Tongue (tissue), 2 donors: ENCODE measurements around the gene FOXI1. TPM values are rescaled to one million over a fixed set of nuclear protein-coding genes. Genes with fewer than 3 reads are reported as not detected.

ENCODE experiments used
- DNase-seq: peaks from one replicate; pipeline ENCODE4 v3.0.0-alpha.2; 2015
- total RNA-seq: library from RNA; depleted of rRNA; stranded (reverse); fragments of >200 nt; gene quantifications from one replicate; pipeline ENCODE4 v1.2.3, GENCODE V29; 2014

The FOXI1 gene
- total RNA-seq = not detected

DNA sequence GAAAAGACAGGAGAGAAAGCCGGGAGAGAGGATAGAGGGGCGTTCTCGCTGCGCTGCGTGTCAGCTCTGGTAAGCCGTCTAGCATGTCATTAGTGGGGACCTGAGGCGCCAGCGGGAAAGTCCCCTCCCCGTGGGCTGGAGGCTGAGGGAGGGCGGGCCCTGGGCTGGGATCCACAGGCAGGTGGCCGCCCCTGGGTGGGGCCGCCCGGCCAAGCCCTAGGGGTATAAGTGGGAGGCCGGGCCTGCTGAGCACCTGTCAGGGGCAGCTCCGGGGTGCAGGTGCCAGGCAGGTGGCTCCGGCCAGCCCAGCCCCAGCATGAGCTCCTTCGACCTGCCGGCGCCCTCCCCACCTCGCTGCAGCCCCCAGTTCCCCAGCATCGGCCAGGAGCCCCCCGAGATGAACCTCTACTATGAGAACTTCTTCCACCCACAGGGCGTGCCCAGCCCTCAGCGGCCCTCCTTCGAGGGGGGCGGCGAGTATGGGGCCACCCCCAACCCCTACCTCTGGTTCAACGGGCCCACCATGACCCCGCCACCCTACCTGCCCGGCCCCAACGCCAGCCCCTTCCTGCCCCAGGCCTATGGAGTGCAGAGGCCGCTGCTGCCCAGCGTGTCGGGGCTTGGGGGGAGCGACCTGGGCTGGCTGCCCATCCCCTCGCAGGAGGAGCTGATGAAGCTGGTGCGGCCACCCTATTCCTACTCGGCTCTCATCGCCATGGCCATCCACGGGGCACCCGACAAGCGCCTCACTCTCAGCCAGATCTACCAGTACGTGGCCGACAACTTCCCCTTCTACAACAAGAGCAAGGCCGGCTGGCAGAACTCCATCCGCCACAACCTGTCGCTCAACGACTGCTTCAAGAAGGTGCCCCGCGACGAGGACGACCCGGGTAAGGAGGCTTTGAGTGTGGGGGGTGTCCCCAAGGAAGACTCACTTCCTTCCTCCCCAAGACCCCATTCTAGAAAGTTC, at the start of gene FOXI1:
FOXI1 (plus strand) TSS at position 256 of the 970 bp plus-strand sequence; CDS start at position 317, 61 bp downstream.
- DNase-seq = no peak

DNA sequence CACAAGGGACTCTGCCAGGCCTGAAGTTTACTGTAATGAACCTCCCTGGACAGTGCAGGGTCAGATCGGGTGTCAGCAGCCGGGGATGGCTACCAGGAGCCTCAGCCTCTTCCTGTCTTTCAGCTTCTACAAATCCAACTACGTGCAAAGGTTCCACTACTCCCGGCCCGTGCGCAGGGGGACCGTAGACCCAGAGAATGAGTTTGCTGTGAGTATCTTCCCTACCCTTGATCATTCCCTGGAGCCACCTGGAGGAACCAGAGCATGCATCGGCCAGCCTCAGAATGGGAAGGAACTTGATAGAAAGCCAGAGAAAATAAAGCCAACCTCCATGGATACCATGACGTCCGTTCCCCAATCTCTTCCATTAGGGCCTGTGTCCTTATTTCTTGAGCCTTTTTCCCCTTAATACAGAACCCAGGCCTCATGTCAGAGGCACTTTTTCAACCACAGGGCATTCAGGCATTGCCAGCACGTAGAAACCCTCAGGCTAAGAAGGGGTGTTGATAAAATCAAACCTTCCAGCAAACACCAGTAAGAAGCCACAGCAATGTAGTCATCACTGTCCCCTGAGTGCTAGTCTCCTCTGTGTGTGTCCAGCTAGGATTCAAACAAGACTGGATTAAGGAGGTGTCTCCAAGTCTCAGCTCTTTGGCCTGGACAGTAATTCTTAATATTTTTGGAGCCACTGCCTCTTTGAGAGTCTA, 49.0 kb upstream of the FOXI1 start:
- no peak for DNase-seq

GRCh38 chr5:170057311-170057710, 48.4 kb upstream of the FOXI1 start:
- DNase-seq = no peak

GRCh38 chr5:170059221-170059620, 46.5 kb upstream of the FOXI1 start:
- DNase-seq = no peak

DNA sequence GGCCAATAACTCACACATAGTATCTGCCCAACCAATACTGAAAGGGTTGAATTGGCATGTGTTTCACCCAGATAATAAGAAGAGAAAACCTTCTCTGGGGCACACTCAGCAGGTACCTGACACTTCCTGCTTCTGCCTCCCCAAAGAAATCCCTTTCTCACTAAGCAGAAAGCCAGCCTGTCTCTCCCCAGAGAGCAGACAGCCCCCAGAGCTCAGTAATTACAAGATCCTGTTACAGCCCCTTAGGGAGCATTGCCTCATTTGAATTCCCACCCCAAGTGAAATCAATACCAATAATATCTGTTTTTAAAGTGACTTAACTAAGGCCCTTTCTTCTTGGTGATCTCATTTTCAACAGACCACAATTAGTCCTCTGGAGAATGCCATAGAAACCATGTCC, 38.5 kb upstream of the FOXI1 start:
- no peak for DNase-seq

- no peak for DNase-seq
These were observed 38.0 kb upstream of the FOXI1 start for GRCh38 chr5:170067574-170068170.

GRCh38 chr5:170069512-170069911, 36.2 kb upstream of the FOXI1 start:
- no peak for DNase-seq

DNA sequence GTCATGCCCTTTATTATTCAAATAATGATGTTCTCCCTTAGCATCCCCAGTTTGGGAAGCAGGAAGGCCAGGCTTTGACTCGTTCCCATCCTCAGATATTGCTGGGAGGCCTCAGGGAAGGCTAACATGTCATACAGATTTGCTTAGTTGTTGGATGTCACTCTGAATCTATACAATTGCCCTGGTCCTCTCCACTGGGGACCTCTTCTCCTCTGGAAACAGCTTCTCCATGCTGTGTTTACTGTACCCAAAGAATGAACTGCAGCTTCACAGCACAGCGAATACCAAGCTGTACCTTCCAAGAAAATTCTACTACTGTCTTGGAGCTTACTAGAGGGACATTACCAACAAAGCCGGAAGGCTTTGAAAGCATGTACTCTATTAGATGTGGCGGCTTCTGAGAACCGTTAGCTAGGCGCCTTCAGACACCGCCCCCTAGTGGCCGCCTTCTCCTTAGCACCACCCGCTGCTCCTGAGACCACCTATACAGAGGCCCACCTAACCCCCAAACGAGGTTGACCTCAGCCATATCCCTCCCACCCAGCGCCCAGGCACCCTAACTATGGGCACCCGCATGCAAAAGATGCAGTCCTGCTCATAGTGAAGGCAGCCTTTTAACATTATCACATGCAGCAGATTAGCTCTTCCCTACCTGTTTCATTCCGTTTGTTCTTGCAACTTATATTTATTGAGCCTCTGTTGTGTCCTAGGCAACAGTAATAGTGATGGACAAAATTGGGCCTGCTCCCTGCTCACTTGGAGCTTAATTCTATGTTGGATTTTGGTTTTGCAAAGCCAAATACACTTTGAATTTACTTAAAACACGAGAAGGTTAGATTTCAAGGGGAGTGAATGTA, 34.9 kb upstream of the FOXI1 start:
- DNase-seq = peak; percentile 64

GRCh38 chr5:170071748-170072147, 33.9 kb upstream of the FOXI1 start:
- DNase-seq = no peak

DNA sequence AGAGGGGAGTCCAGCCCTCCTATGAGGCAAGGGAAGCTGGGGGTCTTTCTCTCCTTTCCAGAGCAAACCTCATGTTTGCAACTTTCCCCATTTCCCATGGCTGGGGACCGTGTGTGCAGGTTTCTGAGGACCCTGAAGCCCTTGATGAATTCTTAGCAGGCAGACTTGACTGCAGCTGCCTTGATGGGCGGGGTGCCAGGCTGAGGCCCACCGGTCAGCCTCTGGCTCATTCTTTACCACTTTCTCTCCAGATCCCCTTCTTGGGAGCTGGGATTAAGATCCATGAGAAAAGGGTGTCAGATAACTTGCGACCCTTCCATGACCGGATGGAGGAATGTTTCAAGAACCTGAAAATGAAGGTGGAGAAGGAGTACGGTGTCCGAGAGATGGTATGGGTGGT, 30.0 kb upstream of the FOXI1 start:
- DNase-seq = peak; percentile 67

DNA sequence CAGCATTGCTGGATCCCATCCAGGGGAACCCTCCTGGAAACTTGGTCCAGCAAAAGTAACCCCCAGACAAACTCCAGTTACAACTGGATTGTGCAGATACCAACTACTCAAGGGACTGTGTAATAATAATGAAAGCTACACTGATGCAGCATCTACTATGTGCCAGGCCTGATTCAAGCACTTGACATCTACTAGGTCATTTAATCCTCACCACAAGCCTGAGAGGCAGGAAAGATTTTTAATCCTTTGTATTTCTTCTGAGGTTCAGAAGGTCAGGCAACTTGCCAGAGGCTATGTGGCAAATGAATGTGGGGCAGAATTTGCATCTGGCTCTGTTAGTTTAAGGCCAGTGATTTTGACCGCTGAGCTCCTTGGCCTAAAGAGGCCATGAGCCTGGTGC, 29.5 kb upstream of the FOXI1 start:
- no peak for DNase-seq

GRCh38 chr5:170076739-170077138, 29.0 kb upstream of the FOXI1 start:
- DNase-seq = no peak

DNA sequence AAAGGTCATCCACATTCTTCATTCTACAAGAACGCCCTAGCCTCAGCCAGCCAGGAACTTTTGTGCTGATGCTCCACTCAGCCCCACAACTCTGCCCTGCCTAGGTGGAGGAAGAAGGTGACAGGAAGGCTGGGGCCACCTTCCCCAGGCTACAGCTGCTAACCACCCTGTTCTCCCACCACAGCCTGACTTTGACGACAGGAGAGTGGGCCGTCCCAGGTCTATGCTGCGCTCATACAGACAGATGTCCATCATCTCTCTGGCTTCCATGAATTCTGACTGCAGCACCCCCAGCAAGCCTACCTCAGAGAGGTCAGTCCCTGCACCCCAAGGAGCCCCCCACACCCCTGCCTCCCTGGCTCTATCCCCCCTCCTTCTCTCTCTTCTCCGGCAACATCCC, 28.2 kb upstream of the FOXI1 start:
- no peak for DNase-seq

GRCh38 chr5:170078458-170078857, 27.2 kb upstream of the FOXI1 start:
- no peak for DNase-seq

GRCh38 chr5:170078931-170079330, 26.8 kb upstream of the FOXI1 start:
- DNase-seq = no peak

DNA sequence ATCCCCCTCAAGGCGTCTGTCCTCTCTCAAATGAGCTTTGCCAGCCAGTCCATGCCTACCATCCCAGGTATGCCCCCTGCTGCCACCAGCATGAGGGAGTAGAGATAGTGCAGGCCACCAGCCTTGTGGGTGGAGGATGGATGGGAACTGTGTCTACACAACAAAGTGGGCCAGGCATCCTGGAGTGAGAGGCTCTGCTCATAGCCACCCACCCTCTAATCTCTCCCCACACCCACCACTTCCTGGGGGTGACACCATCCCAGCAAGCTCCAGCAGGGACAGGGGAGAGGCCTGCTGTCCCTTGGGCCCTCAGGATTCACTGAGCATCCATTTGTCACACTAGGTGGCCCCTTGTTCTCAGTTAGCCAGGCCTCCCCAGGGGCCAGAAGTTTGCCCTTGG, 25.5 kb upstream of the FOXI1 start:
- DNase-seq = no peak

DNA sequence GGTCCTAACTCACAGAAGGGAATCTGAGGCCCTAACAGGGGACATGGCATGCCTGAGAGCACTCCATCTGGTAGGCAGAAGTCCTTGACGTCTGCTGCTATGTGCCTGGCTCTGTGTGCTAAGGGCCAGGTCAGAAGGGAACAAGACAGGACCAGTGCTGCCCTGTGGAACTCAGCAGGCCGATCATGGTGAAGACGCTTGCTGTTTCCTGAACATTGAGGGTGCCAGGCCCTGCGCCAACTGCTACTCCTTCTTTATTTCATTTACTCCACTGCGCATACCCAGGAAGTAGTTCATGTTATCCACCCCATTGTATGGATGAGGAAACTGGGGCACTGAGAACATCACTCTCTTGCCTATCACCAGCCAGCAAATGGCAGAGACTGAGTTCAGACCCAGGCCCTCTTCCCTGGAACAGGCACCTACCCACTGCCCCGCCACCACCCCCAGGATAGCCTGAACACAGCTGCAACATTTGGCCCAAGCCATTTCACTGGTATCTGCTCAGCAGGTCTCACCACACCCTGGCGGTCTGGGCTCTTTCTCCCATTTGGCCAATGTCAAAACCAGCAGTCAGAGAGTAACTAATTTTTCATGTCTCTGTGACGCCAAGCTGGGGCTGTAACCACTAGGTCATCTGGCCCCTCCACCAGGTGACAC, 24.8 kb upstream of the FOXI1 start:
- no peak for DNase-seq

DNA sequence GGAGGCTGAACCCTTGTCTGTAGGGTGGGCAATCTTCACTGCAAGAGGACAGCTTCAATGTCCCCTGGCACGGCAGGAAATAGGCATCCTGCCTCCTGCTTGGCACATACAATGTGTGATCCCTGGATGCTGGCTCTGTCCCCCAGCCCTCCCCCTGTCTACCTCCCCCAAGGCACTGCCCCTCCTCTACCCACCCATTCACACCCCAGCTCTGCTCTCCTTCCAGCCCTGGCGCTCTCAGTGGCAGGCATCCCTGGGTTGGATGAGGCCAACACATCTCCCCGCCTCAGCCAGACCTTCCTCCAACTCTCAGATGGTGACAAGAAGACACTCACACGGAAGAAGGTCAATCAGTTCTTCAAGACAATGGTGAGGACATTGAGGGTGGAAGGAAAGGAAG, 24.1 kb upstream of the FOXI1 start:
- no peak for DNase-seq

- no peak for DNase-seq
These were observed 23.0 kb upstream of the FOXI1 start for GRCh38 chr5:170082701-170083100.

- no peak for DNase-seq
These were observed 18.4 kb upstream of the FOXI1 start for GRCh38 chr5:170087168-170087817.
